Caki2 (cell line): ENCODE measurements around the gene TEAD4. TPM values are rescaled to one million over a fixed set of nuclear protein-coding genes. Genes with fewer than 3 reads are reported as not detected.

Source experiments
- DNase-seq: peaks from one replicate; pipeline ENCODE4 v3.0.0-alpha.2; 2015; ENCODE audit warnings: low read depth
- in situ Hi-C: cut with HindIII; loops from 2 replicates; pipeline ENCODE4 v1.10.0; 2016; ENCODE audit warnings: low sequenced_read_pairs, low pct_unique_long_range_greater_than_20kb, mixed read lengths
- total RNA-seq: library from RNA; depleted of rRNA; stranded (reverse); fragments of >200 nt; shearing (Covaris generic); gene quantifications from 2 replicates; pipeline ENCODE4 v1.2.3, GENCODE V29; 2014; ENCODE audit warnings: low replicate concordance

TEAD4 gene
- total RNA-seq, 1 experiment from 2014 or later, result 17.2 TPM

DNA sequence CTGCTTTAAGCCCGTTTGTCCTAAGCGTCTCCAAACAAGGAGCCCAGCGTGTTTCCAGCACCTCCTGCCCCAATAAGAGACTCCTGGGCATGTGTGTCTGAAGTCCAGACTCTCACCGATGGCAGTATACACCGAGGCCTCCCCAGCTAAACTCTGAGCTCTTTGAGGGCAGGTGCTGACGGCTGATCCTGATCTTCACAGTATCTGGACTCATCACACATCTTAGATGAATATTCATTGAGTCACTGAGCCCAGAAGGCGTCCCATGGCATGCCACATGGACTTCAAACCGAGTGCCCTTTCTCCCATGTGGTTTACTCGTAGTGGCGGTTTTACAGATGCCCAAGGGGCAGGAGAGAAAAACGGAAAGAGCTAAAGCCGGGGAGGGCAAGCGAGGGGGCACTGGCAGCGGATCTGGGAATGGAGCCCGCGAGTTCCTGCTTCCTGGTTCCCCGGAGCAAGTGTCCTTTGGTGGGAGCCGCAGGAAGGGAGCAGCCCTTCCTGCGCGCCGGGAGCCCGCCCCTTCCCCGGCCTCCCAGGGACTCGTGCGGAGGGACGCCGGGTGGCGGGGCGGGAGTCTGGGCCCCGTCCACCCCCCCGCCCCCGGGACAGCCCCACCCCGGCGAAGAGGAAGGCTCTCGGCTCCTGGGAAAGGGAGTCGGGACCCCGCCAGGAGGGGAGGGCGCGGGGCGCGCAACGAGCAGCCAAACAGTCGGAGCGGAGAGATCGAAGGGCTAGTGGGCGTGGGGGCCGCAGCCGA lies 585 bp upstream of the TEAD4 start:
- in situ Hi-C loops, result no loop called here
- DNase-seq, result peak; percentile 85

DNA sequence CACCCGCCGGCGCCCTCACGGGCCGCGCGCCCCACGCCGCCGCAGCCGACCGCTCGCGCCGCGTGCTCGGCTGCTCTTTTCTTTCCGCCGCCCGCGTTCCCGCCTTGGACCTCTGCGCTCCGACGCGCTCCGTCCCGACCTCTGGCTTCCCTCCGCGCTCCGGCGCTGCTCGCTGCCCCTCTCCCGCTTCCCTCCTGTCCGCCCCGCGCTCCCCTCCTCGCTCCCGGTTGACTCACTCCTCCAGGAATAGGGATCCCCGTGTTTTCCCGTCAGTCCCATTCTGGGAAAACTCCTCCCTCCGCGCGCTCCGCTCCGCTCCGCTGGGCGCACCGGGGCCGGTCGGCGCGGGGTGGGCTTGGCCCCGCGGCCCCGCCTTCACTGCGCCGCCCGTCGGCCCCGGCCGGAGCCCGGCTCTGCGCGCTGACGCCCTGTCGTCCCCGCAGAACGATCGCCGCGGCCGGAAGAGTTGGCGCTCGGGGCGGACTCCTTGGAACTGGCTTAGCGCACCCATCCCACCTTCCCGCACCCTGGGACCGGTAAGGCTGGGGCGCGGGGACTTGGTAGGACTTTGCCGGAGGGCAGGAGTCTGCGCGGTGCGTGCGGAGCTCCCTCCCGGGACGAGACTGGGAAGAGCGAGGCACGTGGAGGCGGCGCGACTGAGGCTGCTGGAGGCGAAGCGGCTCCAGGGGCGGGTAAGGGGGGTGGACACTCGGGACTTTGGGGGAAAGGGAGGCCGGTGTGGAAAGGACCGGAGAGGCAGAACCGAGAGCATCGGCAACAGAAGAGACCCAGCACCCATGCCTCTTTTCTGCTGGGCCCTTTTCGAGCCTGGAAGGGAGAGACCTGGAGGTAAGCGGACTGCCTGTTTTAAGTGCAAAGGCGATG lies 550 bp downstream of the TEAD4 start:
- DNase-seq, result peak; percentile 73
- in situ Hi-C loops, result no loop called here

DNA sequence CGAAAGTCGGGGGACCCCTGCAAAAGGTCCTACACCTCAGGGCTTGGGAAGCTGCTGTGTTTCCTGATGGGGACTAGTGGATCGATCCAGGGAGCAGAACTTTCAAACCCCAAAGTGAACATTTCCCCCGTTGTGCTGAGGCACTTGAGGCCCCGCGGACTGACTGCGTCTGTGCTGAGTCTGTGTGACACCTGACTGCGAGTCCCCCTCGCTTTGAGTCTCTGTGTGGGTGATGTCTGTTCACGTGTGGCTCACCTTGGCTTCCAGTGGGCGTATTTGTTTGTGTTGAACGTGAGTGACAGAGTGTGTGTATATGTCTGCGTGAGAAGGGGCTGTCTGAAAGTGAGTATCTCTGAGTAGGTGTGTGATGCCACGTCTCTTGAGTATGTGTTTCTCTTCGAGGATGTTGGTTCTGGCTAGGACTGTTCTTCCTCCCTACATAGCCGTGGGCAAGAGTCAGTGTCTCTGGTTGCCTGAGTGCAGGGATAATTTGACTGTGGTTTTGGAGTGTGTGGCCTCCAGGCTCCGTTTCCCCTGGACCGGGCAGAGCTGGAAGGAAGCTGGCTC lies 1.3 kb downstream of the TEAD4 start:
- in situ Hi-C loops, result no loop called here
- DNase-seq, result peak; percentile 29

DNA sequence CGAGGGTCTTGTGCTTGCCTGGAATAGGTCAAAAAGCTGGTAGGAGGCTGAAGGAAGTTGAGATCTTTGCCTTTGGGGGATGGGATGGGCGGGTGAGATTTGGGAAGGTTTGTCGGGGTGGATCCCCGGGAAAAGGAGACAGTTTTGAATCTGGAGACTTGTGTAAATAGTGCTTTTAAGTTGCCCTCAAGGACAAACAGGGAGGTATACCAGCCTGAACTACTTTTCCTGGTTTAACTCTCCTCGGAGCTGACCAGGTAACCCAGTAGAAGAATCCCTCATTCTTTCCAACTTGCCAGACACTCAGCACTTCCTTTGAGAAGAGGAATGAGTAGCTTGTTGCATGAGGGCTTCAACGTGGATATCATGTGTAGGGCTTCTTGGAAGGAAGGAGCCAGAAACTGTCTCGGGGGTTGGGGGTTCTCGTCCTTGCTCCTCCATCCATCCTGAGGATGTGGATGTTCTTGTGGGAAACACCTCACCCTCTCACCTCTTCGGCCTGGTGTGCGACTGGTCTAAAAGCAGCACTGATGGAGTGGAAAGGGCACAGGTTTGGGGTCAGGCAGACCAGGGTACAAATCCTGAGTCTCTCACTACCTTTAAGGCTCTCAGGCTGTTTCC lies 1.9 kb downstream of the TEAD4 start:
- in situ Hi-C loops, result no loop called here
- no peak for DNase-seq

DNA sequence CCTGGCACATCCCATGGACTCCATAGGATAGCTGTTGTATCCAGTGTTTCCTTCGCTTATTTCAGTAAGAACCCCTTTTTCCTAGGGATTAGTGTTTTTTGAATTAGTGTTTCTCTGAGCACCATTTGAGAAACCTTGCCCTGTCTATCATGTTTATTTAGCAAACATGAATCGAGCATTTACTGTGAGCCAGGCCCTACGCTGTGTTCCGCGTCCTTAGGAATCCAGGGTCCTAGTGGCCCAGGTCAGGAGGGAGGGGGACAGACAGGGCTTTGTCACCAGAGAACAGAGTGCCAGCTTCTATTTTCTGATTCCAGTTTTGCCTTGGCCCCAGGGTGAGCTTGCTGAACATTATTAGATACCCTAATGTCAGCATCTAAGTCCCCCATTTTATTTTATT lies 2.5 kb downstream of the TEAD4 start:
- no peak for DNase-seq
- in situ Hi-C loops, result no loop called here

DNA sequence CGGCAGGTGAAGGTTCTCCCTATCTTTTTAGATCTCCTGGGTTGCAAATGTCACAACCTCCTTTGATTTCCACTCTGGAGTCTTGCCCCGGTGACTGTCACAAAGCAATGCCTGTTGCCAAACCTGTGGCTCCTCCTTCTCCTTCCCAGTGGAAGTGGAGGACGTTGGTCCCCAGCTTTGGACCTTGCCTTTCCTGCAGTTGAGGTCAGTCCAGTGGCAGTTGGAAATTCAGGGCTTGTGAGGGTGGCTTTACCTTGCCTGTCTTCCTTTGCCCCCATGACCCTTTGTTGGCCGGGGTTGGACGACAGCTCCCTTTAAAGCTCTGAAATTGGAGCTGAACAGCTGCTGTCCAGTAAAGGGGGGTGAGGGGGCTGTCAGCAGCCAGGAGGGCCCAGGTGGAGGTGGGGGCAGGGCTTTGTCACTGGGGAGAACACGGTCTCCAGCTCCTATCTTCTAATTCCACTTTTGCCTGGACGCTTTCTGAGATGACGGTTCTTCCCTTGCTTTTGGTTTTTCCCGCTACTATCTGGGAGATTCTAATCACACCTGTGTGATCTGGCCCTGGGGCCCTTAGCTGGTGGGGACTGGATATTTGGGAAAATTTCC lies 4.1 kb downstream of the TEAD4 start:
- in situ Hi-C loops, result no loop called here
- no peak for DNase-seq

DNA sequence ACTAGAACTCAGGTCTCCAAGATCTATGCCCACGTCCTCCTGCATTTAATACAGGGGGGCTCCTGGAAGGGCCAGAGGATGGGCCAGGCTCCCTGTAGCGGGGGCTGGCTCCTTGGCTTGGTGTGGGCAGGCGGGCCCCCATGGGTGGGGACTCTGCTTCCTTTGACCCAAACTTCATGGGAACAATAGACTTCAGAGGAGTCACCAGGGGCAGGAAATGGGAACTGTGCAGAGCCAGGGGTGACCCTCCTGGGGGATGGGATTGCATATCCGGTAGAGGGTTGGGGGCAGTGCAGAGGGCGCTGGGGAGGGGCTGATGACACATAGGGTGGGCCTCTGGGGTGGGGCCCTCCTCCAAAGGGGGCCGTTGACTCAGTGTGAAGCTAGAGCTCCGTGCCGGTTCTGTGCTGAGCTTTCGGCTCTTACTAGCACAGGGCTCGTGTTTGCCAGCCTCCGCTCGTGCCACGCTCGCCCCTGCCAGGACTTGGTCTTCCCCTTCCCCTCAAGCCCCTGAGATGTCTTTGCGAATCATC lies 4.6 kb downstream of the TEAD4 start:
- in situ Hi-C loops, result no loop called here
- DNase-seq, result no peak

DNA sequence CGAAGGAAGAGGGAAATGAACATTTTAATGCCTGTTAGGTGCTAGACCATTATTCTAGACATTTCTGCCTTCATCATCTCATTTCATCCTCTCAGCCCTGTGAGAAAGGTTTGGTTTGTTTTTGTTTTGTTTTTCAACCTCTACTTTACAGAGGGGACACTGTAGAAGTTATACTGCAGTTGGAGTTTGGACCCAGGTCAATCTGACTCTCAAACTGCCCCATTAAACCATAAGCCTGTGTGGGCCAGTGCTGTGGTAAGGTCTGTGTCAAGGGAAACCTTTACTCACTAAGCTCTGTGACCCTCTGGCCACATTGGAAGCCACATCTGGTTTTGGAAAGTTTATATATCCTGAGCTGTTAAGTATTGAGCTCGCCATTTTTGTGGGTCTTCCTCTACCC lies 8.5 kb downstream of the TEAD4 start:
- no peak for DNase-seq
- in situ Hi-C loops, result no loop called here

DNA sequence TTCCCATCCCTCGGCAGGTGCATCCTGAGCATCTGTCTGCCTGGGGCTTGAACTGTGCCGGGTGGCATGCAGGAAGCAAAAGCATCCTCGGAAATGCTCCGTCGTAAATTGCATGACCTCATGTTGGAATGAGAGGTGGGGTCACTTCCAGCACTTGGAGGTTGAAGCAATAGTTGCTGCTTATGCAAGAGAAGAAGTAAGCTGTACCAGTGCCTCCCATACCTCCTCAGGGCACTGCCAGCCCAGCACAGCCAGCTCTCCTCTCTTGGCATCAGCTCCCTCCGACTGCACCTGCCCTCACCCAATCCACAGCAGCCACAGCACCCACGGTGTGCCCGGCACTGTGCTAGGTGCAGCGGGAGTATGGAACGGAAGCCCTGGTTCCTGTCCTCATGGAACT lies 11.5 kb downstream of the TEAD4 start:
- no peak for DNase-seq
- in situ Hi-C loops, result no loop called here

DNA sequence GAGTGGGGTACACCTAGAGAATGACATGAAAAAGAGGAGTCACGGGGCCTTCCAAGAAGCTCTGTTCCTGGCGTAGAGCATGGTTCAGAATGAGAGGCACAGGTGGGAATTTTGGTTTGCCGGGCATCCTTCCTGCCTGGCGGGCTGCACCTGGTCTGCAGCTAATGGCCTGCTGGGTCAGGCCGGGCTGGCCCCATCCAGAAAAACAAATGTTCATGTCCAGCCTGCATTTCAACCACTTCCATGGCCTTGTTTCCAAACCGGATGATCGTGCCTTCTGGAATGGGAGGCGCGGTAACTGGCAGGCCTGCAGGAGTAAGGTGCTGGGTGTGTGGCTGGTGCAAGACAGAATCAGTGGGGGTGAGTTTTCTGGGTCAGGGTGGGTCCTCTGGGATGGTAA lies 14.4 kb downstream of the TEAD4 start:
- no peak for DNase-seq
- in situ Hi-C loops, result no loop called here

DNA sequence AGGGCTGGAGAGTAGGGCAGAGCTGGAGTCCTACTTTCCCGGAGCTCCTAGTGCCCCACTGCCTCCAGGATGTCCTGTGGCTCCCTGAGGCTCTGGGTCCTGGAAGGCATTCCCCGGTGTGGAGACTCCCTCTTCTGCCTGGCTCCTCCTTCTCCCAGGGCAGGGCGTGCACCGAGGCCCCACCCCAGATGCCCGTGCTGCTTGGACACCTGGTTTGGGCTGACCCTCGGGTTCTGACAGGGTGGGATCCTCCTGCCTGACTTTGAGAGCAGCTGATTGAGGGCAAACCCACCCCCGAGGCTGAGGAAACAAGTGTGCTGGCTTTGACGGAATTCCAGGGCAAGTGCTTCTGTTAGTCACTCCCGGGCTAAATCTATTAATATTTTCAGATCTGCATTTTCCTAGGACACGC lies 15.4 kb downstream of the TEAD4 start:
- no peak for DNase-seq
- in situ Hi-C loops, result no loop called here

DNA sequence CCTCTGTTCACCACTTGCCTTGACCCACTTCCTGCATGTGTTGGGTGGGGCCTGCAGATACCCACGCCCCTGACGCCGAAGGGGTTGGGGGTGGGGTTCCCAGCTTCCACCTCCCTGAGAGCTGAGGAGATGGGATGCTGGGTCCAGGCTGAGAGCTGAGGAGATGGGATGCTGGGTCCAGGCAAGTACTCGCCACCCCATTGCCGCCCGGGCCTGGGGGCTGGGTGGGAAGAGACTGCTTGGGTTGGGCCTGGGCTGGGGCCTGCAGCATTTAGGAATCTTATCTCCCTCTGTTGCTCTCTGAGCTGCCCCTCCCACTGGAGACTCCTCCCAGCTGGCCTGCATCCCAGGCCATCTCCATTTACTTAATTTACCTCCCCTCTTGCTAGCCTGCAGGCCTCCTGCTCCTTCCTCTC lies 17.4 kb downstream of the TEAD4 start:
- no peak for DNase-seq
- in situ Hi-C loops, result no loop called here

DNA sequence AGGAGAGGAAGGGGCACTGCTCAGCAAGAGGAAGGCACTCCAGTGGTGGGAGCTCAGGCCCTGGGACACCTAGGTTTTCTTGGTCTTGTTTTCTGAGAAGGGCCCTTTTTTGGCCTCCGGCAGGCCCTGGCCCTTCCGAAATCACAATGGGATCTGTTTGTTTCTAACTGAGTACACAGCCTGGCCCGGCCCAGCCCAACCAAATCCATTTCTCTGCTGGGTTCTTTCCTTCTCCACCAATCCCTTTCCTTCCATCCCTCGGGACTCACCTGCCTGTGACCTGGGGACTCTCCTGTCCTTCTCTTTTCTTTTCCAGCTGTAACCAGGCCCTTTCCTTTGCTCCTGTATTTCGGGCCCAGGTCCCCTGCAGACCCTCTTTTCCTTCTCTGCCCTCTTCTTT lies 18.6 kb downstream of the TEAD4 start:
- DNase-seq, result no peak
- in situ Hi-C loops, result no loop called here

DNA sequence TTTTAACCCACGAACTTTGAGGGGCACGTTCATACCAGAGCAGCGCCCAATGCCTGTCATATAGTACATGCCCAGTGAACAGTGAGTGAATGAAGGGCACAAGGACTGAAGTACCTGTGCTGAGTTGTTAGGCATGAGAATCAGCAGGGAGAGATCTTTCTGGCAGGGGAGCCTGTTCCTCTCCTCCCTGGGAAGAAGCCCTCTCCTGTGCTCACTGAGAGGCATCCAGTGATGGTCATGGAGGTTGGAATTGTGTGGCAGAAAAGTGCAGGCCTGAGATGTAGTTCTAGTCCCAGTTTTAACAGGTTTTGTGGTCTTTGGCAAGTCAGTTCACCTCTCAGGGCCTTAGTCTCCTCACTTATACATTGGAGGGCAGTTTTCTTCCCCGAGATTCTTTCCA lies 20.6 kb downstream of the TEAD4 start:
- in situ Hi-C loops, result no loop called here

DNA sequence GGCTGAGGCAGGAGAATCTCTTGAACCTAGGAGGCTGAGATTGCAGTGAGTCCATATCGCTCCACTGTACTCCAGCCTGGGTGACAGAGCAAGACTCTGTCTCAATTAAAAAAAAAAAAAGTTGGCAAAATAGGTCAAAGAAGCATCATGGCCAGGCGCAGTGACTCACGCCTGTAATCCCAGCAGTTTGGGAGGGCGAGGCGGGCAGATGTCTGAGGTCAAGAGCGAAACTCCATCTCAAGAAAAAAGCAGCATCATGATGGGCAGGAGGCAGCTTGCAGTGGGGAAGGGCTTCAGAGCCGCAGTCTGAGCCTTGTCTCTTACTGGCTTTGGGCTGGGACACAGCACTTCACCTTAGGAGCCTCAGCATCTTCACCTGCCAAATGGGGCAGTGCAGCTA lies 21.4 kb downstream of the TEAD4 start:
- in situ Hi-C loops, result no loop called here
- DNase-seq, result no peak

More for the DNA sequence above, 20.6 kb downstream of the TEAD4 start:
- no peak for DNase-seq

DNA sequence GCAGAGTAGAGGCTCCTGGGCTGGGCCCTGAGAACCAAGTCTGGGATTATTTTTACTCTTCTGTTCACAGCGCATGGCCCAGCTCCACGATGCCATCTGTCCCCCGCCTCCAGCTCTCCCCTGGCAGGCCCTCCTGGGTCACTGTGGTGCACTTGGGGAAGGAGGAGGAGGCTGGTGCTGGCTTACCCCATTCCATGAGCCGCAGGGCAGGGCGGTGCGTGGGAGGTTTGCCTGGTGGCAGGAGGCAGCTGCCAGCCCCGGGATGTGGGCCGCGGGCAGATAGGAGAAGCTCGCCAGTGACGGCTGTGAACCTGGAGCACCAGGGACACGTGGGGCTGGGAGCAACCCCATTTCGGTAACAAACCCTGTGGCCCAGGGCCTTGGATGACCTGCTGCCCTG lies 23.2 kb downstream of the TEAD4 start:
- DNase-seq, result no peak
- in situ Hi-C loops, result no loop called here

DNA sequence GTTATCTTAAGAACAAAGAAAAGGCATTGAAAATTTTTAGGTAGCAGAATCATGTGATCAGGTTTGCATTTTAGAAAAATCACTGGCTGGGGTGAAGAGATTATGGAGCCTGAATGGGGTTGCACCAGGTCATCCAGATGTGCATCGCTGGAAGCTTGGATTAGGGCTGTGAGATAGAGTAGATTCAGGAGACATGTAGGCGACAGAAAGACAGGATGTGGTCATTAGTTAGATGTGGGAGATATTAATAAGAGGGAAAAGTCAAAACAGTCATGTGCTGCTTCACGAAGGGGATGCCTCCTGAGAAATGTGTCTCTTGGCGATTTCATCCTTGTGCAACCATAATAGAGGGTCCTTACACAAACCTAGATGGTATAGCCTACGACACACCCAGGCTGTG lies 25.1 kb downstream of the TEAD4 start:
- no peak for DNase-seq
- in situ Hi-C loops, result no loop called here

DNA sequence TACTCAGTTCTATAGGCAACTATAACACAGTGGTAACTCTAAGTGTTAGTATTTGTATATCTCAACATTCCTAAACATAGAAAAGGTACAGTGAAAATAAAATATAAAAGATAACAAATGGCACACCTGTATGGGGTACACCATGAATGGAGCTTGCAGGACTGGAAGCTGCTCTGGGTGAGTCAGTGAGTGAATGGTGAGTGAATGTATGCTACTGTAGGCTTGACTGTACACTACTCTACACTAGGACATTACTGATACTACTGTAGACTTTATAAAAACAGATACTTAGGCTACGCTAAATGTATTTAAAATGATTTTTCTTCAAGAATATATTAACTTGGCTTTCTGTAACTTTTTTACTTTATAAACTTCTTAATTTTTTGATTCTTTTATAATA lies 25.5 kb downstream of the TEAD4 start:
- no peak for DNase-seq
- in situ Hi-C loops, result no loop called here
